Kidney epithelial cell (primary cell): ENCODE measurements around the gene ACD. TPM values are rescaled to one million over a fixed set of nuclear protein-coding genes. Genes with fewer than 3 reads are reported as not detected.

Experiments
- DNase-seq: peaks from one replicate; pipeline ENCODE4 v3.0.0-alpha.2; 2010; ENCODE audit warnings: low read depth
- H3K27me3 ChIP-seq: 2 replicates; pipeline ENCODE4 v1.6.0; 2011; ENCODE audit warnings: low read length; ENCODE audit not compliant: control insufficient read depth, insufficient read depth
- H3K36me3 ChIP-seq: 2 replicates; pipeline ENCODE4 v1.5.1; 2011; ENCODE audit warnings: low read length; ENCODE audit not compliant: control insufficient read depth, insufficient read depth
- H3K4me3 ChIP-seq: 2 replicates; pipeline ENCODE4 v1.5.1; 2011; ENCODE audit warnings: low read depth, mild to moderate bottlenecking, control low read depth, low read length
- CTCF ChIP-seq: IDR thresholded peaks from 2 replicates; pipeline ENCODE4 v1.5.1; 2011; ENCODE audit warnings: mild to moderate bottlenecking, moderate library complexity, low read length, control low read depth, inconsistent platforms; ENCODE audit not compliant: insufficient read depth, poor library complexity, severe bottlenecking
- total RNA-seq: library from RNA; depleted of rRNA; stranded (reverse); fragments of >200 nt; gene quantifications from 2 replicates; pipeline ENCODE4 v1.2.3, GENCODE V29; 2015

Gene ACD
- total RNA-seq, 1 donor from 2014 or later = 29.1 TPM

GRCh38 chr16:67704110-67704509 lies 44.0 kb upstream of the ACD start:
- no peak for TF ChIP-seq CTCF
- no peak for DNase-seq
- Histone ChIP-seq H3K36me3 (no peaks in the 10 kb centered on the region), H3K27me3 (no peaks in the 10 kb centered on the region), H3K4me3 (no peak overlapping the region)

DNA sequence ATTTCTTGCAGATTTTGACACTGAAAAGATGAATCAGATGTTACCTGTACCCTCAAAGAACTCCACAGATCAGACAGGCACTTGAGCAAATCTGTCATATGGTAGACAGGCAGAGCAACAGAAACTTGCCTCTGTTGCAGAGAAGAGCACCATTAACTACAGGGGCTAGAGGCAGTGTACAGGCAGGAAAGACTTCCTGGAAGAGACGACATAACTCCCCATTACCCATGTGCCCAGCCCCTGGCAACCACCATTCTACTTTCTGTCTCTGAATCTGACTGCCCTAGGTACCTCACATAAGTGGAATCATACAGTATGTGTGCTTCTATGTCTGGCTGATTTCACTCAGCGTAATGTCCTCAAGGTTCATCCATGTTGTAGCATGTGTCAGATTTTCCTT lies 43.6 kb upstream of the ACD start:
- Histone ChIP-seq H3K27me3 (no peaks in the 10 kb centered on the region), H3K36me3 (no peaks in the 10 kb centered on the region), H3K4me3 (no peak overlapping the region)
- no peak for TF ChIP-seq CTCF
- no peak for DNase-seq

- no peak for TF ChIP-seq CTCF
- no peak overlapping the region for H3K4me3 ChIP-seq
- no peaks in the 10 kb centered on the region for H3K27me3 ChIP-seq
- no peaks in the 10 kb centered on the region for H3K36me3 ChIP-seq
- no peak for DNase-seq
Measured at GRCh38 chr16:67702130-67702529, 42.1 kb upstream of the ACD start.

DNA sequence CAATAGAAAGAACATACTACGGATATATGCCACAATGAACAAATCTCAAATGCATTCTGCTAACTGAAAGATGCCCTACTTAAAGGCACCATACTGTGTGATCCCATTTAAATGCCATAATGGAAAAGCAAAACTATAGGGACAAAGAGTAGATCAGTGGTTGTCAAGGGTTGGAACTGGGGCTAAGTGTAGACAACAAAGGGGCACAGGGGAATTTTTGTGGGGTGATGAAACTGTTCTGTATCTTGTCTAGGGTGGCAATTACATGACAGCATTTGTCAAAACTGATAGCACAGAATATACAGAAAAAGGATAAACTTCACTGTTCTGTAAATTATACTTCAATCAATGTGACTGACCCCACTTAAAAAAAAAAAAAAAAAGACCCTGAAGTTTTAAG lies 41.4 kb upstream of the ACD start:
- DNase-seq = no peak
- Histone ChIP-seq H3K36me3 (no peaks in the 10 kb centered on the region), H3K27me3 (no peaks in the 10 kb centered on the region), H3K4me3 (no peak overlapping the region)
- TF ChIP-seq CTCF = no peak

- no peak for DNase-seq
- Histone ChIP-seq H3K4me3 (no peak overlapping the region), H3K36me3 (no peaks in the 10 kb centered on the region), H3K27me3 (no peaks in the 10 kb centered on the region)
- no peak for TF ChIP-seq CTCF
Measured at GRCh38 chr16:67699265-67699664, 39.2 kb upstream of the ACD start.

DNA sequence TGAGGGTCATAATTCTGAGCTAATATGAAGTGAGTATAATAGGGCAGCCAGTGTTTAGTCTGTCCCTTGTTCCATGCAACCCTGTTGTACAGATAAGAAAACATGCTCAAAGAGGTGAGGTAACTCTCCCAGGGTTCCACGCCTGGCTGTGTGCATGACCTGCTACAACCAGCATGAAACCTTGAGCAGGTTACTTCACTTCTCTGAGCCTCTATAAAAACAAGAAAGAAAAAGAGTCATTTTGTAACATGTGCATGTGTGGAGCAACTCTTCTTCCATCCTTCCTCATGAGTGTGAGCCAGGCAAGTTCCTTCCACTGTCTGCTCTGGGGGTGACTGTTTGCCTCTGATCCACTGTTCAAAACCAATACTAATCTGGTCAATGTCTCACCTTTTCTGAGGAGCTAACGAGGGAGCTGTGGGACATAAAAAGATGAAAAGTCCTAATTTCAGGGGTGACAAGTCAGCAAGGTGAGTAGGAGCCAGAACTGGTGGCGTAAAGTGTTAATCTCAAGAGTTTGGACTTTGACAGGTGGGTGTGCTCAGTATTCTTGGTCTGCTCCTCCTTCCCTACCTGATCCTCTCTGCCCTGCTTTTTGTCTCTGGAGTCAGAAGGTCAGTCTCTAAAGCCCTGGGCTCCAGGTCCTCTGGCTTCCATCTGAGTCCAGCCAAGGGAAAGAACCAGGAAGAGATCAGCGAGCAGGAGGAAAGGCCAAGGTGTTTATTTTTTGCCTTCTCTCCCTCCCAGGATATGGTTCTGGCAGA lies 37.5 kb upstream of the ACD start:
- Histone ChIP-seq H3K4me3 (no peak overlapping the region), H3K27me3 (no peaks in the 10 kb centered on the region), H3K36me3 (no peaks in the 10 kb centered on the region)
- no peak for TF ChIP-seq CTCF
- no peak for DNase-seq
